Measurements from ENCODE around the gene VCAN. TPM values are rescaled to one million over a fixed set of nuclear protein-coding genes. Genes with fewer than 3 reads are reported as not detected.

The VCAN gene
- total and polyA plus RNA-seq, 2 experiments from 2014 or later = 133 to 404 TPM

- Histone ChIP-seq H3K36me3 (ENCODE audit: insufficient read depth) (no peaks in the 10 kb centered on the region; the same call in 1 of the 2 replicates), H3K4me3 (peak overlapping the region; percentile 76), H3F3A (replicated peaks; ENCODE audit: low read depth) (no peaks in the 10 kb centered on the region), H3K9me2 (ENCODE audit: insufficient read depth) (no peaks in the 10 kb centered on the region), H3K79me2 (replicated peaks; ENCODE audit: insufficient read depth) (peaks cover 37% of the 10 kb centered on the region), H3K4me2 (peak overlapping the region; percentile 82), H3K4me1 (ENCODE audit: insufficient read depth) (peaks cover 34% of the 10 kb centered on the region), H3K27ac (ENCODE audit: low read depth) (peak overlapping the region; percentile 91), H3K27me3 (ENCODE audit: insufficient read depth) (no peaks in the 10 kb centered on the region), H4K20me1 (replicated peaks; ENCODE audit: insufficient read depth) (no peaks in the 10 kb centered on the region), H2AFZ (no peak overlapping the region)
- H3K27me3 Mint-ChIP-seq (ENCODE audit: insufficient read depth, low read depth, poor library complexity) = peaks cover 11% of the 10 kb centered on the region
- no peaks in the 10 kb centered on the region; the same call in 1 of the 3 replicates for H3K9me3 Mint-ChIP-seq
- peaks cover 16% of the 10 kb centered on the region for H3K36me3 Mint-ChIP-seq (ENCODE audit: low read depth)
- H3K27ac Mint-ChIP-seq = peak overlapping the region; percentile 88
- peak overlapping the region; percentile 85 for H3K4me3 Mint-ChIP-seq
- TF ChIP-seq CTCF (conservative IDR thresholded peaks at IDR 0.05; ENCODE audit: low read depth in 2 of 2) (peak; percentile 80 to 94), NANOG (IDR thresholded peaks at IDR 0.05; ENCODE audit: borderline replicate concordance) (no peak), ETS1 (IDR thresholded peaks at IDR 0.05) (0 out of 2 replicates have a peak, but pooled peaks have one; percentile 44), JUNB (IDR thresholded peaks at IDR 0.05; ENCODE audit: unreplicated experiment) (no peak), REST (IDR thresholded peaks at IDR 0.05; ENCODE audit: unreplicated experiment) (no peak), POLR2AphosphoS5 (IDR thresholded peaks at IDR 0.05; ENCODE audit: low read depth) (peak; percentile 89), ZNF331 (CRISPR knock-in tag; IDR thresholded peaks at IDR 0.05; ENCODE audit: low read depth) (no peak), EZH2 (IDR thresholded peaks at IDR 0.05; ENCODE audit: low read depth, unreplicated experiment) (no peak), STAT1 (IDR thresholded peaks at IDR 0.05; ENCODE audit: unreplicated experiment) (no peak), CREB1 (CRISPR knock-in tag; IDR thresholded peaks at IDR 0.05; ENCODE audit: low read depth) (peak; percentile 28; the same call in 1 of the 2 replicates), EZH2phosphoT487 (IDR thresholded peaks at IDR 0.05; ENCODE audit: unreplicated experiment) (no peak), ZNF114 (CRISPR knock-in tag; IDR thresholded peaks at IDR 0.05) (no peak), ZNF462 (CRISPR knock-in tag; IDR thresholded peaks at IDR 0.05) (peak; percentile 29; the same call in 1 of the 2 replicates)
- DNase-seq (ENCODE audit: low spot score) (peak; percentile 98), ATAC-seq (peak; percentile 65)
- peaks cover 46% of the 10 kb centered on the region for H3K4me1 Mint-ChIP-seq
Measured at GRCh38 chr5:83473346-83474160, 2.0 kb downstream of the VCAN start.

Measured in GM23338 (cell line).